GM18870 (cell line): ENCODE measurements around the gene JOSD2.
"Not testable (repeated sequence)": the region's sequence is repeated elsewhere in the genome, so short reads cannot be mapped to it uniquely, and the experiment has no call there.

Experiments used
- ATAC-seq: cut with Tn5 transposase; IDR thresholded peaks from one replicate; pipeline ENCODE4 v1.9.1; 2021; ENCODE audit warnings: moderate library complexity; ENCODE audit not compliant: unreplicated experiment

JOSD2 gene

DNA sequence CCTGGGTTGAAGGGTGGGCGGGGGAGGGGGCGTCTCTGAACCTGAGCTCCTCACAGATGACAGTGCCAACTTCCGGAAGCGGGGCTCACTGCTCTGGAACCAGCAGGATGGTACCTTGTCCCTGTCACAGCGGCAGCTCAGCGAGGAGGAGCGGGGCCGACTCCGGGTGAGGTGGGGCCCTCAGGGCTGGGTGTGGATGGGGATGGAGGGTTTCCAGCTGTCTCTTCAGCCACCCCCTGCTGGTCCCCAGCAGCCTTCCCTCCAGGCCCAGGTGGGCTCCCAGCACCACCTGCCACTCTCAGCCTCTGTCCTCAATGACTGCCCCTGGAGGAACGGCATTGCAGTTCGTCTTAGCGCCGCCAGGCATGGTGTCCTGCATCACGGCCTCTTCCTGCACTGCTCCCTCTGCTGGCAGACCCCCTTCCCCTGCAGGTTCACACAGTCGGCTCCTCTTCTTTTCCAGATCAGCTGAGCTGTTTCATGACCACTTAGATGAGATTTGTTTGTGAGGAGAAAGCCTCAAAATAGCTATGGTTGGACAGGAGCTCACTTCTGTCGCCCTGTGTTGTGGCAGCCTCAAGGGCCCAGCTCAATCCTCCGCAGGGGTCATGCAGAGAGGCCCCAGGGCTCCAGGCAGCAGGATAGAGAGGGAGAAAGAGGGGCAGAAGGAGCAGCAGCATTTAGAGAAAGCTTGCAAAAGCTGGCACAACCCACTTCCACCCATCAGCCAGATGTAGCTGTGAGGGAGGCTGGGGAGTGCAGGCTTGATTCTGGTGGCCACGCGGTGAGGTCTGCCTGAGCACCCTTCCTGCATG, 31.9 kb downstream of the JOSD2 start:
- no peak for ATAC-seq

DNA sequence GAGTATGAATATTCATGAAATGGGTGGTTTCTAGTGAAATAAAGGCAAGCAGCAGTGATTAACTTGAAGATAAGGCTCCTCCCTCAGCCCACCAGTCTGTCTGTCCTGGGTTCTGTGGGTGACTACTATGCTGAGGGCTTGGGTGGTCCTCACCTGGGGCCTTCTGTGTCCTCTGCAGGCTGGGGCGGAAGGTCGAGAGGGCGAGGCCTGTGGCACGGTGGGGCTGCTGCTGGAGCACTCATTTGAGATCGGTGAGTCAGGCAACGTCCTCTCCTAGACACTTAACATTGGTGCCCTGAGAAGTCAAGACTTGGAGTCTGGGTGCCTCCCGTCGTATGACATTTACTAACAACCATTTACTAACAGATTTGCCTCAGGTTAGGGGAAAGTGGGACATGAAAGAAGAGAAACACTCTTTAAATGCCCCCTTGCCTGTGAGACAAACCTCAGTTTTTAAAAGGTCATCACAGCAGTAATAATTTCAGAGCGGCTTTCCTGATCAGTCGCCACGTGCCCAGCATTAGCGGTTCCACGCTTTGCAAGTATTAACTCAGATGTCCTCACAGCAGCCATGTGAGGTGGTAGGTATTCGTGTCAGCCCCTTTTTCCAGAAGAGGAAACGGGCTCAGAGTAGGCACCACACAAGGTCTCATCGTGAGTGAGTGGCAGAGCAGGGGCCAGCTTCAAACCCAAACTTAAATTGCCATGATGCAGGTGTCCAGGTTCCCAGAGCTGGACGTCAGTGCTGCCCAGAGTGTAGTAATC, 33.1 kb downstream of the JOSD2 start:
- ATAC-seq: no peak

GRCh38 chr19:50476907-50477238, 34.1 kb downstream of the JOSD2 start:
- ATAC-seq: no peak

- no peak for ATAC-seq
Measured at GRCh38 chr19:50476224-50476906, 34.6 kb downstream of the JOSD2 start, which contains the start of the genes EMC10 and GARIN5A. Gene EMC10, plus strand, starts transcription at chr19:50476507. Its CDS starts 38 bp downstream, at chr19:50476545. Gene GARIN5A, minus strand, starts transcription at chr19:50476848. Its CDS starts 460 bp downstream, at chr19:50476388.

GRCh38 chr19:50475736-50476223, 35.2 kb downstream of the JOSD2 start:
- no peak for ATAC-seq

GRCh38 chr19:50475101-50475568, 35.9 kb downstream of the JOSD2 start:
- no peak for ATAC-seq

DNA sequence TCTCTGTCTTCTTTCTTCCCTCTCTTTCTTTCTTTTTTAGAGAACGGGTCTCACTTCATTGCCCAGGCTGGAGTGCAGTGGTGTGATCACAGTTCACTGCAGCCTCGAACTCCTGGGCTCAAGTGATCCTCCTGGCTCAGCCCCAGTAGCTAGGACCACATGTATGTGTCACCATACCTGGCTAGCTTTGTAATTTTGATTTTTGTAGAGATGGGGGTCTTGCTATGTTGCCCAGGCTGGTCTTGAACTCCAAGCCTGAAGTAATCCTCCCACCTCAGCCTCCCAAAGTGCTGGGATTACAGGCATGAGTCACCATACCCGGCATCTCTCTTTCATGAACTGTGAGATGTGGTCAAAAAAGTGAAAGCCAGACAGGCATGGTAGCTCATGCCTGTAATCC, 37.7 kb downstream of the JOSD2 start:
- ATAC-seq: not testable (repeated sequence)

DNA sequence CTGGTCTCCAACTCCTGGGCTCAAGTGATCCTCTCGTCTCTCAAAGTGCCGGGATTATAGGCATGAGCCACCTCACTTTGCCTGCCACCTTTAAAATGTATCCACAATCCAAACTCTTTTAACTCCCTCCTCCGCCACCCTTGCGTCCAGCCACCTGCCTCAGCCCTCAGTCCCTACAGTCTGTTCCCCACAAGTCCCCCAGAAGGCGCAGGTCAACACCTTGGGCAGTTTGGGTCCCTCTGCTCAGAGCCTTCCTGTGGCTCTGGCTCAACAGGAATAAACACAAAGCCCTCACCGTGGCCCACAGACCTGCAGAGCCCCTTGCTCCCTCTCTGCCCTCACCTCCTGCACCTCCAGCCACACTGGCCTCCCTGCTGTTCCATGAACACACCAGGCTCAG, 42.2 kb downstream of the JOSD2 start:
- ATAC-seq: no peak

DNA sequence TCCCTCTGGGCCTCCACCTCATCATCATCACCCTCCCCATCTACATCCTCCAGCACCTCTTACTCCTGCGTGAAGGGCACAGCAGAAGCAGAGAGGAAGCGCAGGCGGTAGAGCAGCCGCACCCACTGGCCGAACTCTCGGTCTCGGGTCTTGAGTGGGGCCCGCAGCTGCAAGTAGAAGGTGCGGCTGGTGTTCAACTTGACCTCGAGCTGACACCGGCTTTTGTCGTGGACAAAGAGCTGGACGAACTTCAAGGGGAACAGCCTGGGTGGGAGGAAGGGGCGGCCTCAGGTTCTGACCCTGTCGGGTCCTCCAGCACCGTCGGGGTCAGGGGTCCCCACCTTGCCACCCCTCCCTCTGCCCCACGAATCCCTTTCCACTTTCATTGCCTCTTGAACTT, 43.4 kb downstream of the JOSD2 start:
- ATAC-seq: no peak

DNA sequence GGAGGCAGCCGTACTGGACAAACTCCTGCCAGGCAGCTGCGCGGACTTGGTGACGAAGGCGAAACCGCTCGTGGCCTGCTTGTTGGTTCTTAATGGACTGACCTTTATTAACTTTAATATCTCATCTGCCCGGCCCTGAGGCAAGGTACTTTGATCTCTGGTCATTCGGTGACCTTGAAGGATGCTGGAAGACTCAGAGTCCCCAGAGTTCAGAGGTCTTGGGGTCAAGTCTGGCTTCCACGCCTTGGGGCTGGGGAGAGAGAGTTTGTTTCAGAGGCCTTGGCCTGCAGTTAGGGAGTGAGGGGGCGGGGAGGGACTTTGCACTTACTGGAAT, 44.3 kb downstream of the JOSD2 start:
- no peak for ATAC-seq

- ATAC-seq: no peak
Measured at GRCh38 chr19:50465986-50466705, 44.8 kb downstream of the JOSD2 start.

GRCh38 chr19:50465000-50465399, 46.0 kb downstream of the JOSD2 start:
- no peak for ATAC-seq

GRCh38 chr19:50464348-50464747, 46.6 kb downstream of the JOSD2 start:
- ATAC-seq: no peak

- ATAC-seq: no peak
Measured at GRCh38 chr19:50462970-50463369, 48.0 kb downstream of the JOSD2 start.

DNA sequence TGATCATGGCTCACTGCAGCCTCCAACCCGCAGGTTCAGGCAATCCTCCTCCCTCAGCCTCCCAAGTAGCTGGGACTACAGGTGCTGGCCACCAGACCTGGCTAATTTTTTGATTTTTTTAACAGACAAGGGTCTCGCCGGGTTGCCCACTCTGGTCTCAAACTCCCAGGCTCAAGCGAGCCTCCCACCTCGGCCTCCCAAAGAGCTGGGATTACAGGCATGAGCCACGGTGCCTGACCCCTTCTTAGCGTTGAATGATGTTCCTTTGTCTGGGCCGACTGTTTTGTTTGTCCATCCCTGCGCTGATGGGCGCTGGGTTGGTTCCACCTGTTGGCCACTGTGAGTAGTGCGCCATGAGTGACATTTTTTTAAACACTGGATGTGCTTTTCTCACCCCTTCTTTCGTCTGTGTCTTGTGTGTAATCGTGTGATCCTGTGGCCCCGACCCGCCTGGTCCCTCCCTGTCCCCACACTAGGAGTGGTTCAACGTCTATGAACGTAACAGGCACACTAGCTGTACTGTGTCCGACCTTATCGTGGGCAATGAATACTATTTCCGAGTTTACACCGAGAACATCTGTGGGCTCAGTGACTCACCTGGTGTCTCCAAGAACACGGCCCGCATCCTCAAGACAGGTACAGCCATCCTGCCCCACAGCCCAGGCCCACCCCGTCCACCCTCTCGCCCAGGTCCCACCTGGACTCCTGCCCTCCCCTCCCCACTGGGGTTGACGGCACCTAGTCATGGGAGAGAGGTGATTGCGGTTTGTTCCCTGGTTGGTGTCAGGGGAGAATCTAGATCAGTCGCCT, 49.7 kb downstream of the JOSD2 start:
- ATAC-seq: no peak

- no peak for ATAC-seq
Measured at GRCh38 chr19:50460161-50460765, 50.7 kb downstream of the JOSD2 start.

GRCh38 chr19:50459638-50460037, 51.4 kb downstream of the JOSD2 start:
- ATAC-seq: no peak

DNA sequence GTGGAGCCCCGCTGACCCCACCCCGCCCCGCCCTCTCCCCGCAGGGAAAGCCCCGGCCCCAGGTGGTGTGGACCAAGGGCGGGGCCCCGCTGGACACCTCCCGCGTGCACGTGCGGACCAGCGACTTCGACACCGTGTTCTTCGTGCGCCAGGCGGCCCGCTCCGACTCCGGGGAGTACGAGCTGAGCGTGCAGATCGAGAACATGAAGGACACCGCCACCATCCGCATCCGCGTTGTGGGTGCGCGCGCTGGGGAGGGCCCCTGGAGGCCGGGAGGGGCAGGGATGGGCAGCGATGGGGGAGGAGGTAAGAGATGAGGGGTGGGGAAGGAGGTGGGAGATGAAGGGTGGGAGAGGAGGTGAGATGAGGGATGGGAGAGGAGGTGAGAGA, 51.9 kb downstream of the JOSD2 start:
- no peak for ATAC-seq

DNA sequence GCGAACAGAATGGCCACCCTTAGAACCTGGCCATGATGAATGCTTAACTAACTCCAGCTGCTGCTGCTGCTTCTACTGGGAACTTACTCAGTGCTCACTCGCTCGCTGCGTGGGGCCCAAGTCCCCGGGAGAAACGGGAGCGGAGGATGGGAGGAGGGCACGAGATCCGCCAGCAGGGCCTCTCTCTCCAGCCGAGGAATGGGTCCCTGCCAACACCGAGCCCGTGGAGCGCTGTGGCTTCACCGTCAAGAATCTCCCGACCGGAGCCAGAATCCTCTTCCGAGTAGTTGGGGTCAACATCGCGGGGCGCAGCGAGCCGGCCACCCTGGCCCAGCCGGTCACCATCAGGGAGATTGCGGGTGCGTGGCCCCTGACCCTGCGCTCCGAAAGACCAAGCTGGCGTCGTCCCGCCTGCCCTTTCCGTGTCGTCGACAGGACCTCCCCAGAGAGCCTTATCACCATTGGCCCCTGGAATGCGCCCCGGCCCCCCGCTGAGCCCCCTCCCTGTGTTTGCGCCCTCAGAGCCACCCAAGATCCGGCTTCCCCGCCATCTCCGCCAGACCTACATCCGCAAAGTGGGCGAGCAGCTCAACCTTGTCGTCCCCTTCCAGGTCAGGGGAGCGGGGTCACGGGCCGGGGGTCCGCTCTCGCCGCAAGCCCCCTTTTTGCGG, 52.5 kb downstream of the JOSD2 start:
- no peak for ATAC-seq
